SKM-1 (cell line): ENCODE results near the gene COL4A2.

Experiments
- DNase-seq: peaks from one replicate; lab custom pipeline; 2025; ENCODE audit not compliant: unreplicated experiment; lab: John Stamatoyannopoulos, UW

COL4A2 gene

DNA sequence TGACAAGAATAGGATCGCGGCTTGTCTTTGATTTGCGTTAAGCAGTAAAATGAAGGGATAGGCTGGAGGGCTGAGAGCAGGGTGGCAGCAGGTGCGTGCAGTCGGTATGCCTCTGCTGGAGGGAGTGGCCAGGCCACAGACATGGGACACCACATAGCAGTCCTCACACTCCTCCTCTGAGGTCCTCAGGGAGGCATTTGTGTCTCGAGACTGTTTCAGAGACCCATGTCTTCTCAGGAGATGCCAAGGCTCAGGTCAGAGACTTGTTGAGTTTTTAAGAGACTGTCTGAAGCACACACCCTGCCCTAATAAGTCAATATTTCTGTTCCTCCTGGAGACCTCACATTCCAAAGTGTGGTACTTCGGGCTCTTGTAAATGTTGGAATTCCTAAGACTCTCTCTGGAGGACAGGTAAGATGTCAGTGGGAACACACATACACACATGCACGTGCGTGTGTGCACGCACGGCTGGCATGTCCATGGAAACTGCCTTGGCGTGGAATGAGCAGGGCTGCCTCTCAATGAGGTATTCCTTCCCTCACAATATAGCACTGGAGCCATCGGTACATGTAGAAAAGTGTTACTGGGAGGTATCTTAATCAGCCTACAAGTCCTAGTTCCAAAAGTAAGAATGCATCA lies 46.4 kb downstream of the COL4A2 start:
- no peak for DNase-seq

GRCh38 chr13:110354123-110354627 lies 47.1 kb downstream of the COL4A2 start:
- no peak for DNase-seq

GRCh38 chr13:110354715-110355473 lies 47.8 kb downstream of the COL4A2 start:
- DNase-seq: no peak

DNA sequence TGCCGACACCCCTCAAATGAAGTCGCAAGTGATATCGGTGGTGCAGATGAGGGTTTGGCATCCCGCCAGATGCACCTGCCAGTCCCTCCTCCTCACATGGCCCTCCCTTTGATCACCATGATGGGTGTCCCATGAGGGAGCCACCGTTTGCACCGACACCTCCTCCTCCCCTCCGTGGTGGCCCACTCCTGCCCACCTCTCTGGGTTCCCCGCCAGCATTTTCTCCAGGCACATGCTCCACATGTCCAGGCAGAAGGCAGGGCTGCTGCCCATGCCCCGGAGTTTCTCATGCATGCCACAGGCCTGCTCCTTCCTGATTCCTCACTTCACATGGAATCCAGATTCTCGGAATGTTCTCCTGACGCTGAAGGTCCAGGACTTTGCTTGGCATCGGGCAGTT lies 49.3 kb downstream of the COL4A2 start:
- DNase-seq: no peak

- no peak for DNase-seq
Measured at GRCh38 chr13:110358381-110358780, 51.3 kb downstream of the COL4A2 start.

- DNase-seq: no peak
Measured at GRCh38 chr13:110359840-110360301, 52.8 kb downstream of the COL4A2 start.

DNA sequence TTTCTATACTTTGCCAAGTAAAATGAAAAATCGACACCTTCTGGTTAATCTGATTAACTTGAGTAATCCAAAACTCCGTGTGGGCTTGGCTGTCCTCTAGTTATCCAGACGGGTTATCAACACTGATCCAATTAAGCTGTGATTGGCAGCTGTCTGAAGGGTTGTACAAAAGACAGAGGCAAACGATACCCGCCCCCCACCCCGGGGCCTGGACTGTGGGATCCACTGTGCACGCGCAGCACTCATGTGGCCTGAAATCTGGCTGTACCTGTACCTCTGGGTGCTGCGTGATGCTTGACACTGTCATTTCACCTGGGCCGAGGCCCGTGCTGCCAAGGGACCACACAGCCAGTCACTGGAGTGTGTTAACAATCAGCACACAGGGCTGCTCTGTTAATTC lies 53.5 kb downstream of the COL4A2 start:
- no peak for DNase-seq

GRCh38 chr13:110361365-110361911 lies 54.4 kb downstream of the COL4A2 start:
- DNase-seq: no peak

- no peak for DNase-seq
Measured at GRCh38 chr13:110363010-110363409, 55.9 kb downstream of the COL4A2 start.

GRCh38 chr13:110364081-110364480 lies 57.0 kb downstream of the COL4A2 start:
- DNase-seq: no peak

GRCh38 chr13:110365876-110366275 lies 58.8 kb downstream of the COL4A2 start:
- no peak for DNase-seq

DNA sequence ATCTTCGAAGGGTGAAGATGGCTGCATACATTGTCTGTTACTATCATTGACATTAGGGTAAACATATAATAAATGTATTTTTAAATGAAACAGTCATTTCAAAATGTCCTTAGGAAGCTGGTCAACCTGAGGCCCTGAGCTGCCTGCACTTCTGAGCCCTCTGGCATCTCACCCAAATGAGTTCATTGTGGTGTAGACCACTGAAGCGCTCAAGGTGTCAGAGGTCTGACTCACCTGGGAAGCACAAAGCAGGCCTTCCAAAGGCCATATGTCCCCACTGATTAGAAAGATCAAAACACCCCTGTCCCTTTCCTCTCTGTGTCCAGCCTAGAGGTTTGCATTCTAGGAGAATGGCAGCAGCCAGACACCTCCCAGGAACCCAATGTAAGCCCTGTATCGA lies 59.6 kb downstream of the COL4A2 start:
- DNase-seq: no peak

- DNase-seq: no peak
Measured at GRCh38 chr13:110367620-110368019, 60.5 kb downstream of the COL4A2 start.

GRCh38 chr13:110368408-110368807 lies 61.3 kb downstream of the COL4A2 start:
- no peak for DNase-seq

- no peak for DNase-seq
Measured at GRCh38 chr13:110369400-110369799, 62.3 kb downstream of the COL4A2 start.

DNA sequence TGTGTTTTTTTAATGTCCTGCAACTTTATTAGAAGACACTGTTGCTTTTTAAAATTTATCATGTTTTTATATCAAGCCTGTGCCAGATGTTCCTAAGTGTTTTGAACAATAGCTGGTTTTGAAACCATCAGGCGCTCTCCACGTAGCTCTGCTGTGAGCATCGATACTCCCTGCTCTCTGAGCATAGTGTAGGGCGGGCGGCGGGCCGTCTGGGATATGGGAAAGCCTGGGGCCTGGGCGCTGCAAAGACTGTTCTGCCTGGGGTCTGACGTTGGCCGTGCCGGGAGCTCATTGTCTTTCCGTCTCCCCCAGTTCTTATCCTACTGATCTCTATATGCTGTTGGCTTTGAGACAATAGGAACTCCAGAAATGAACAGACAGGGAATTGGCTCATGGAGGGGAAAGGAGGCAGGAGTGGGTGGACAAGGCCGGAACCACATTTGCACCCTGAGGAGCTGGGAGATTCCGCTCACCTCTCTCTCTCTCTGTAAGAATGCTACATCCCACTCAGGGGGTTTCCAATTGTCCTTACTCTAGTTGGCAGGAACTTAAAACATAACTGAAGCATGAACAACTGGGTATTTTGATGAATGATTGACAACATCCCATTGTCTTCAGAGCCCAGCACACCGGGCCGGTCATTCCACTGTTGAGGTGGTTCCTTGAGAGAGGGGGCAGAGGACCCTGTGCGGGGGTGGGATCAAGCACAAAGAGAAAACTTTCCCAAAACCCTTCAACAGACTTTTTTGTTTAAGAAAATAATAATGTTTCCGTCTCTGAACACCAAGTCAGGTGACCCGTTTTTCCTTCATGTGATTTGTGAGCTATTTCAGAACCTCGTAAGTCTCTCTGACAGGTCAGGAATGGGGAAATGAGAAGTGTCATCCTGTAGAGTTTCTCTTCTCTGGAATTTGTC lies 64.7 kb downstream of the COL4A2 start:
- no peak for DNase-seq

DNA sequence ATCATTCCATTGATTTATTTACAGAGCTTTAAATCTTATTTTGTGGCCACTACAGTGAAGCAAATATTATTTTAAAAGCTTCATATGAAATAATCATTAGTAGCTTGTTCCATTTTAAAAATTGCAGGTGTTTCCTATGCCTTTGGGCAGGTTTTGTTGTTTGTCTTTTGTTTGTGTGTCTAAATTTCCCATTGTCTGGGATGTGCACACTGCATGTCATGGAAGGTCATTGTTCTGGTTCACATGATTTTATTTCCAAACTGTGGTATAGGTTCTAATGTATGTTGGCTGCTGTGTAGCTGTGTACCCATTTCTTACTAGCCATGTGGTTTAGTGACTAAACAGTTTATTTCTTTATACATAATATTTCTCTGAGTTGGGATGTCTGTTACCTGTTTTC lies 65.6 kb downstream of the COL4A2 start:
- DNase-seq: no peak

DNA sequence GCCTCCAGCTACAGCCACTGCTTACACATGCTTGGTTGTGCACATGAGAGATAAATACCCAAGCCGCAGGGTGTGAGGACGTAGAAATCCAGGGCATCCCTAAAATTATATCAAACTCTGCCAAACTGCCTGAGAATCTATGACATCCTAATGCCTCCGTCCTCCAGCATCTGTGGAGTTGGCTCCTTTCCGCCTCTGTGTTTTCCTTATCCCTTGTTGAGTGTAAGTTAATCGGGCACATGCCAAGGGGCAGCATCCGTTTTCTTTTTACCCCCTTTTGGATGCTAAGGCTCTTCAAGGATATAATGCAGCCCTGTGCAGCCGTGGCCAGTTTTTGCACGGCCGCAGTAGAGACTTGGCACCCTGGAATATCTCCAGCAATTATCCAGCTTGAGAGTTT lies 66.5 kb downstream of the COL4A2 start:
- DNase-seq: no peak

DNA sequence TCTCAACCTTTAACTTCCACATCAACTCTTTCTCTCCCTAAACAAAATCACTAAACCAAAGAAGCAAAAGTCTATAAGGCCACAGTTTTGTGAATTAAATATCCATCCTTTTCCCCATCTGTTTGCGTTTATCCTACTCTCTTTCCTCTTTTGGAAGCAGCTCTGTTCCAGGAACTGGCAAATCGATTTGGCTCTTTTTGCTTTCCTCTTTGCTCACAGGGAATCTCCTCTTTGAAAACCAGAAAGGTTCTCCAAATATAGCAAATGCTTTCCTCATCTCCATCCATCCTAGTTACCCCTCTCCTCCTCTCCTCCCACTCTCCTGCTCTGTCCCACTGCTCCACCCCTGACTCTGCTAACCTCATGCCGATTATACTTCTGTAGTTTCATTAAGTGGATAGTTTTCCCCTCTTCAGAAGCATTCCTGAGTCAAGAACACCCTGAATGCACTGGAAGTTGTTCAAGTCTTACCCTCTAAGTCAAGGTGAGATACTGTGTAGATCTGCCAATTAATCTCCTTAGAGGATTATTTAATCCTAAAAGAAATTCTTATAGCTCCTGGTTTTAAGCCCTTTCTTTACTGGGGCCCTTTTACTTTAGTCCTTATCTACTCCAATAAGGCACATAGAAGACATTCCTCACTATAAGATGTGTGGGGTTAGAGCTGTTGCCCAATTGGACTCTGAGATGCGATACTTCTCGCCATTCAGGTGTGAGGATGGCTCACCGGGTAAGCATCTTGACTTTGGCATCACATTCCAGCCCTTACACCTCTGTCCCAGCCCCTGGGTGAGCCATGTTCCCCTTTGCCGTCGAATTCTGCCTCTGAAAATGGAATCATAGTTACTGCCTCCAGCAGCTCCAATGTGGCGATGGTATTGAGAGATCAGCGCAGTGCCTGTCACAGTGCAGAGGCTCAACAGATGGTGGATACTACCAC lies 67.6 kb downstream of the COL4A2 start:
- DNase-seq: no peak

- DNase-seq: no peak
Measured at GRCh38 chr13:110376120-110376519, 69.0 kb downstream of the COL4A2 start.
